Measurements from ENCODE around the gene INSR. TPM values are rescaled to one million over a fixed set of nuclear protein-coding genes. Genes with fewer than 3 reads are reported as not detected.
A peak's percentile ranks its signal among the peaks of the same experiment; 100 is the strongest.

Gene INSR
- total and polyA plus RNA-seq, 2 donors (not counting 3 experiments of a cell fraction or from before 2014, with no cell fraction given), result 4.9 to 19.5 TPM

GRCh38 chr19:7101498-7102253 lies 192.5 kb downstream of the INSR start:
- Histone ChIP-seq H4K20me1 (replicated peaks; ENCODE audit: control insufficient read depth, extremely low read depth, insufficient read depth, low read length) (no peaks in the 10 kb centered on the region), H3K36me3 (ENCODE audit: control insufficient read depth in 2 of 2, extremely low read depth in 1 of 2, insufficient read depth in 2 of 2, low read length in 2 of 2) (no peaks in the 10 kb centered on the region), H3K4me1 (ENCODE audit: control insufficient read depth, extremely low read depth, insufficient read depth, low read length) (peaks cover 3% of the 10 kb centered on the region), H3K4me2 (ENCODE audit: insufficient read depth, low read length) (no peak overlapping the region), H3K9me3 (replicated peaks; ENCODE audit: control insufficient read depth, insufficient read depth, low read length) (no peaks in the 10 kb centered on the region), H3K27ac (ENCODE audit: insufficient read depth, low read depth, low read length) (no peak overlapping the region), H2AFZ (ENCODE audit: low read depth, low read length) (no peak overlapping the region), H3K79me2 (ENCODE audit: control insufficient read depth, insufficient read depth, low read length) (no peaks in the 10 kb centered on the region), H3K9ac (replicated peaks; ENCODE audit: extremely low read depth, insufficient read depth, low read length) (no peak overlapping the region), H3K4me3 (replicated peaks in 1 of 3; ENCODE audit: insufficient read depth in 1 of 3, low read depth in 1 of 3, low read length in 3 of 3) (no peak overlapping the region), H3K27me3 (ENCODE audit: control insufficient read depth in 2 of 2, insufficient read depth in 2 of 2, low read length in 2 of 2) (no peaks in the 10 kb centered on the region), H3K9me1 (replicated peaks; ENCODE audit: control insufficient read depth, extremely low read depth, insufficient read depth, low read length) (no peaks in the 10 kb centered on the region)
- ChIA-PET CTCF (interaction anchor here (0.6 to 4.0 kb wide), 36 partner anchors 10 to 842 kb away, joined by 3 to 81 read pairs (median 4); partner anchors contain the start of genes MCOLN1, TIMM44, TRAPPC5 and ZNF557), POLR2A (no interaction called here)
- DNase-seq (ENCODE audit: low read depth, low spot score), result no peak
- FAIRE-seq, result no peak
- dilution Hi-C loops (cut with MboI; ENCODE audit: extremely low pct_ligation_motif_present, low sequenced_read_pairs) (no loop called here), intact Hi-C loops (cut with micrococcal nuclease) (loop anchor here (1.0 to 10.0 kb wide), 5 partner anchors 48 to 463 kb away; partner anchors contain the start of gene INSR)
- no TSS peak for BruUV-seq (replicated peaks)
- TF ChIP-seq FOS (IDR thresholded peaks at IDR 0.05; ENCODE audit: borderline replicate concordance, insufficient read depth, low read length) (no peak), MYC (IDR thresholded peaks at IDR 0.05; ENCODE audit: low read depth, low read length) (no peak), EZH2 (IDR thresholded peaks at IDR 0.05; ENCODE audit: borderline replicate concordance, low read depth, low read length, severe bottlenecking) (no peak), POLR2AphosphoS5 (IDR thresholded peaks at IDR 0.05; ENCODE audit: insufficient read depth, low read depth, low read length) (no peak)
- TF ChIP-seq, protein P1, sequence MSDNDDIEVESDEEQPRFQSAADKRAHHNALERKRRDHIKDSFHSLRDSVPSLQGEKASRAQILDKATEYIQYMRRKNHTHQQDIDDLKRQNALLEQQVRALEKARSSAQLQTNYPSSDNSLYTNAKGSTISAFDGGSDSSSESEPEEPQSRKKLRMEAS (IDR thresholded peaks at IDR 0.05; ENCODE audit: insufficient read depth, insufficient read length), result no peak

GRCh38 chr19:7099597-7099921 lies 194.7 kb downstream of the INSR start:
- intact Hi-C loops (cut with micrococcal nuclease) (loop anchor here (1.0 kb wide), 1 partner anchor 30 kb away; the partner anchor contains the start of gene ZNF557), dilution Hi-C loops (cut with MboI; ENCODE audit: extremely low pct_ligation_motif_present, low sequenced_read_pairs) (no loop called here)
- peak overlapping the region; percentile 86 for H3K9ac ChIP-seq (replicated peaks; ENCODE audit: extremely low read depth, insufficient read depth, low read length)
- no peaks in the 10 kb centered on the region for H3K79me2 ChIP-seq (ENCODE audit: control insufficient read depth, insufficient read depth, low read length)
- ChIA-PET CTCF (interaction anchor here (0.7 to 1.5 kb wide), 12 partner anchors 28 to 973 kb away, joined by 3 to 7 read pairs (median 4); partner anchors contain the start of genes MCOLN1, TIMM44, TRAPPC5 and ZNF557), POLR2A (interaction anchor here (0.5 to 1.2 kb wide), 3 partner anchors 18 to 50 kb away, joined by 4 to 15 read pairs (median 4); partner anchors contain the start of gene ZNF557)
- H3K4me1 ChIP-seq (ENCODE audit: control insufficient read depth, extremely low read depth, insufficient read depth, low read length), result peaks cover 3% of the 10 kb centered on the region
- peak overlapping the region; percentile 81 for H2AFZ ChIP-seq (ENCODE audit: low read depth, low read length)
- DNase-seq (ENCODE audit: low read depth, low spot score) (no peak), FAIRE-seq (no peak)
- H3K36me3 ChIP-seq (ENCODE audit: control insufficient read depth in 2 of 2, extremely low read depth in 1 of 2, insufficient read depth in 2 of 2, low read length in 2 of 2), result no peaks in the 10 kb centered on the region
- H3K9me1 ChIP-seq (replicated peaks; ENCODE audit: control insufficient read depth, extremely low read depth, insufficient read depth, low read length), result no peaks in the 10 kb centered on the region
- peak overlapping the region; percentile 66 for H3K27ac ChIP-seq (ENCODE audit: insufficient read depth, low read depth, low read length)
- no TSS peak for BruUV-seq (replicated peaks)
- H3K27me3 ChIP-seq (ENCODE audit: control insufficient read depth in 2 of 2, insufficient read depth in 2 of 2, low read length in 2 of 2), result no peaks in the 10 kb centered on the region
- H3K4me3 ChIP-seq (replicated peaks in 1 of 3; ENCODE audit: insufficient read depth in 1 of 3, low read depth in 1 of 3, low read length in 3 of 3), result peak overlapping the region; percentile 6 to 75 (median 61)
- H4K20me1 ChIP-seq (replicated peaks; ENCODE audit: control insufficient read depth, extremely low read depth, insufficient read depth, low read length), result no peaks in the 10 kb centered on the region
- no peaks in the 10 kb centered on the region for H3K9me3 ChIP-seq (replicated peaks; ENCODE audit: control insufficient read depth, insufficient read depth, low read length)
- TF ChIP-seq POLR2A (IDR thresholded peaks at IDR 0.05; ENCODE audit: low read depth, low read length), result no peak
- peak; percentile 6 for TF ChIP-seq POLR2AphosphoS5 (IDR thresholded peaks at IDR 0.05; ENCODE audit: insufficient read depth, low read depth, low read length)
- H3K4me2 ChIP-seq (ENCODE audit: insufficient read depth, low read length), result peak overlapping the region; percentile 52

Data from endothelial cell of umbilical vein (primary cell).